ENCODE measurements around the gene MOB3C. TPM values are rescaled to one million over a fixed set of nuclear protein-coding genes. Genes with fewer than 3 reads are reported as not detected.
"Not testable (repeated sequence)": the region's sequence is repeated elsewhere in the genome, so short reads cannot be mapped to it uniquely, and the experiment has no call there.

The MOB3C gene
- total RNA-seq, 2 donors from 2014 or later = 20.8 to 23.3 TPM

DNA sequence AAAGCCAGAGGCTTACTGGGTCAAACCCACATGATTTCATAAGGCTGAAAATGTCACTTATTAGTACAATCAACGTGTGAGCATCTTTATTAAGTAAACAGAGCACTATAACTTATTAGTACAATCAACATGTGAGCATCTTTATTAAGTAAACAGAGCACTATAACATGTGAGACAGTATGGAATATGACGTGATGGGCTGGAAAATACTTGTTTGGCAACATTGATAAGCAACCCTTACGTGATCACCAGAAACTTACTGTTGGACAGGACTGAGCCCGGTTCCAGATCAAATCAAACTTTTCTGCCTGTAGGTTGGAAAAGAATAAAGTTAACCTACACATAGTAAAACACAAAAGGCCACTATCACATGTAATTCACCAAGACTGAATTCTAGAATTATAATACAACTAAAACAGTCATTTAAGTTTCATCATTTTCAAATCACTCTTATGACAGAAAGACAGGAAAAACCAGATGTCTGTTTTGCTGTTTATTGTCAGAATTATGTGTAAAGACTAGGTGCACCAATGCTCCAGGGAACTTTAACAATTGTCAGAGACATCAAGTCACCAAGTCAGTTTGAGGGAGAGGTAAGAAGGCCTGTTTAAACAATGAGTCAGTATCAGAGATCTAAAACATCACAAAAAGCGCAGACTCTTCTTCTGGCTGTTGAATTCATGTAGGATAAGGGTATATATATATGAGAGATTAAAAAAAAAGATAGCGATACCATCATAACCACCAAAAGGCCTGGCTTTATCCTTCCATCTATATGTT, 35.9 kb upstream of the MOB3C start:
- intact Hi-C loops (cut with DNase I) = no loop called here
- Histone ChIP-seq H3K36me3 (replicated peaks in 1 of 2; ENCODE audit: insufficient read depth in 1 of 2, low read depth in 2 of 2) (peaks cover 0 to 11% of the 10 kb centered on the region in 2 donors), H3K9me3 (no peaks in the 10 kb centered on the region), H3K4me3 (no peak overlapping the region), H3K27ac (no peak overlapping the region), H3K27me3 (no peaks in the 10 kb centered on the region), H3K4me1 (no peaks in the 10 kb centered on the region)
- TF ChIP-seq CTCF (IDR thresholded peaks at IDR 0.05) (no peak), POLR2A (IDR thresholded peaks at IDR 0.05) (no peak)
- DNase-seq = no peak
- ATAC-seq = no peak
- WGBS, 2 donors = 66 to 71% methylated on average over 6 of the region's 6 CpGs

- not testable (repeated sequence) for H3K4me3 ChIP-seq, ATAC-seq
- 95 to 100% methylated on average over 2 to 3 of the region's 3 CpGs for WGBS, 2 donors
Measured at GRCh38 chr1:46651152-46651551, 34.5 kb upstream of the MOB3C start.

DNA sequence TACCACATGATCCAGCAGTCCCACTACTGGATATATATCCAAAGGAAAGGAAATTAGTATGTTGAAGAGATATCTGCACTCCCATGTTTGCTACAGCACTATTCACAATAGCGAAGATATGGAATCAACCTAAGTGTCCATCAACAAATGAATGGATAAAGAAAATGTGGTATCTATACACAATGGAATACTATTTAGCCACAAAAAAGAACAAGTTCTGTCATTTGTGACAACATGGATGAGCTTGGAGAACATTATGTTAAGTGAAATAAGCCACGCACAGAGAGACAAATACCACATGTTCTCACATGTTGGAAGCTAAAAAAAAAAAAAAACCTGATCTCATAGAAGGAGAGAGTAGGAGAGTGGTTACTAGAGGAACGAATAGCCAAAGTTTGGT, 33.9 kb upstream of the MOB3C start:
- H3K27me3 ChIP-seq = no peaks in the 10 kb centered on the region
- intact Hi-C loops (cut with DNase I) = no loop called here
- no peak overlapping the region for H3K27ac ChIP-seq
- peaks cover 0 to 4% of the 10 kb centered on the region in 2 donors for H3K36me3 ChIP-seq (replicated peaks in 1 of 2; ENCODE audit: insufficient read depth in 1 of 2, low read depth in 2 of 2)
- 97 to 99% methylated on average over 3 of the region's 3 CpGs for WGBS, 2 donors
- ATAC-seq (no peak), DNase-seq (no peak)
- no peak overlapping the region for H3K4me3 ChIP-seq
- H3K4me1 ChIP-seq = no peaks in the 10 kb centered on the region
- H3K9me3 ChIP-seq = no peaks in the 10 kb centered on the region
- no peak for TF ChIP-seq CTCF (IDR thresholded peaks at IDR 0.05)
- TF ChIP-seq POLR2A (IDR thresholded peaks at IDR 0.05) = no peak

More at GRCh38 chr1:46651152-46651551, 34.5 kb upstream of the MOB3C start:
- H3K27ac ChIP-seq; DNase-seq; H3K4me1 ChIP-seq; H3K9me3 ChIP-seq; intact Hi-C loops (cut with DNase I); H3K27me3 ChIP-seq; H3K36me3 ChIP-seq (replicated peaks in 1 of 2; ENCODE audit: insufficient read depth in 1 of 2, low read depth in 2 of 2): not testable (repeated sequence)

DNA sequence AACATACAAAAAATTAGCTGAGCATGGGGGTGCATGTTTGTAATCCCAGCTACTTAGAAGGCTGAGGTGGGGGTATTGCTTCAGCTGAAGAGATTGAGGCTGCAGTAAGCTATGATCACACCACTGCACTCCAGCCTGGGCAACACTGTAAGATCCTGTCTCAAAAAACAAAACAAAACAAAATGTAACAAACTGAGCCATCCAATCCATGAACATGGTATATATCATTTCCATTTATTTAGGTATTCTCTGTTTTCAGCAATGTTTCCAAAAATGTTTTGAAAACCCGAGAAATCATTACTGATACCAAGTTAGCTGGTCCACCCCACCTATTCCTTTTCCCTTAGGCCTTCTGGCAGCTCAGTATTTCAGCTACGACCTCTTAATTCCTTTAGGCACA, 33.2 kb upstream of the MOB3C start:
- ATAC-seq = no peak

DNA sequence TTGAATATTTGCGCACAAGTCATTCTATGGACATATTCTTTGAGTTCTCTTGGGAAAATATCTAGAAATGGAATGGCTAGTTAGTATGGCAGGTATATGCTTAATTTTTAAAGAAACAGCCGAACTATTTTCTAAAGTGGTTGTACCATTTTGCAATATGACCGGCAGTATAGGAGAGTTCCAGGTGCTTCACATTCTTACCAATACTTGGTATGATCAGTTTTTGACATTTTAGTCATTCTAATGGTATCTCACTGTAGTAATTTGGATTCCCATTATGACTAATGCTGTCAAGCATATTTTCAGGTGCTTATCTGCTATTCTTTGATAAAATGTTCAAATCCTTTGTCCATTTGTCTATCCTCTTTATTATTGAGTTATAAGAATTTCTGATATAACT, 31.0 kb upstream of the MOB3C start:
- WGBS, 2 donors = 95 to 97% methylated on average over 3 of the region's 3 CpGs
- no peak for DNase-seq

More for the DNA sequence above, 33.2 kb upstream of the MOB3C start:
- no peak overlapping the region for H3K4me3 ChIP-seq
- intact Hi-C loops (cut with DNase I) = no loop called here
- H3K27me3 ChIP-seq = no peaks in the 10 kb centered on the region
- no peak for TF ChIP-seq CTCF (IDR thresholded peaks at IDR 0.05)
- TF ChIP-seq POLR2A (IDR thresholded peaks at IDR 0.05) = no peak
- no peaks in the 10 kb centered on the region for H3K4me1 ChIP-seq
- no peak for DNase-seq
- peaks cover 0 to 4% of the 10 kb centered on the region in 2 donors for H3K36me3 ChIP-seq (replicated peaks in 1 of 2; ENCODE audit: insufficient read depth in 1 of 2, low read depth in 2 of 2)
- 97 to 98% methylated on average over 2 of the region's 2 CpGs for WGBS, 2 donors
- H3K27ac ChIP-seq = no peak overlapping the region
- H3K9me3 ChIP-seq = no peaks in the 10 kb centered on the region

More for the DNA sequence above, 31.0 kb upstream of the MOB3C start:
- no peaks in the 10 kb centered on the region for H3K9me3 ChIP-seq
- H3K36me3 ChIP-seq (replicated peaks in 1 of 2; ENCODE audit: insufficient read depth in 1 of 2, low read depth in 2 of 2) = peaks cover 0 to 4% of the 10 kb centered on the region in 2 donors
- intact Hi-C loops (cut with DNase I) = no loop called here
- H3K27me3 ChIP-seq = no peaks in the 10 kb centered on the region
- no peak overlapping the region for H3K27ac ChIP-seq
- TF ChIP-seq CTCF (IDR thresholded peaks at IDR 0.05) = no peak
- TF ChIP-seq POLR2A (IDR thresholded peaks at IDR 0.05) = no peak
- ATAC-seq = no peak
- H3K4me3 ChIP-seq = no peak overlapping the region
- peaks cover 7% of the 10 kb centered on the region for H3K4me1 ChIP-seq
